ENCODE measurements around the gene CNN2.

DNA sequence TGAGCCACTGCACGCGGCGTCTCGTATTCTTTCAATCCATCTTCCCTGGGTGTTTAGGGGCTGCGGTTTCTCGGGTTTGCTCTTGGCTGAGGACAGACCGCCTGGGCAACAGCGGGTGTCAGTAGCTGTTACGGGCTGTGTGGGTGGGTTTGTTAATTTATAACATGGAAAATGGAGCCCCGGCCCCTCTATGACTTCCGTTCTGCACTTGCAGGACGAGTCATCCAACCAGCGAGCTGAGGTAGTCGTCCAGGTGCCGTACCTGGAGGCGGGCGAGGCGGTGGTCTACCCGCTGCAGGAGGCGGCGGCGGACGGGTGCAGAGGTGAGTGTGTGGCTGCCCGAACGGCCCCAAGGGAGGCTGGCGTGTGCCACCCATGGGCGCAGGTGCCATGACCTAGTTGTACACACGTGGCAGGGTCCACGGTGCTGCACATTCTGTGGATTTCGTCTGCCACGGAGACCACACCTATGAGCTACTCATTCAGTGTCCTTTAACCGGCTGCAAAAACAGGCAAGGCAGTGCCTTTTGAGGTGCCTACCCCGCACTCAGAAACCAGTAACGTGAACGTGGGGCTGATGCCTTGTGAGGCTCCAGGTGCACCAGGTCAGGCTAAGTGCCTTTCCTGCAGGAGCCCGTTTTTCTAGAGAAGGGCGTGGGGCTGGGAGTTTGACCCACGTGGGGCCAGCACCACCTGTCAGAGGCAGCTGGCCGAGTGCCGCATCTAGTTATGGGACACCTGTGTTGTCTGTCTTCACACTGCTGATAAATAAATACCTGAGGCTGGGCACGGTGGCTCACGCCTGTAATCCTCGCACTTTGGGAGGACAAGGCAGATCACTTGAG, 57.8 kb downstream of the CNN2 start:
- TF ChIP-seq NFIB (CRISPR knock-in tag; IDR thresholded peaks at IDR 0.05; ENCODE audit: borderline replicate concordance) = no peak
- no peak for TF ChIP-seq YY1 (IDR thresholded peaks at IDR 0.05; ENCODE audit: insufficient read depth, insufficient replicate concordance, low read depth, low read length)

All from HepG2 (cell line).